HG03378 (cell line): ENCODE data around the gene NIPBL.
"Not testable (repeated sequence)": the region's sequence is repeated elsewhere in the genome, so short reads cannot be mapped to it uniquely, and the experiment has no call there.

Experiments
- ATAC-seq: cut with Tn5 transposase; IDR thresholded peaks from one replicate; pipeline ENCODE4 v1.9.1; 2021; ENCODE audit warnings: mild to moderate bottlenecking, moderate library complexity; ENCODE audit not compliant: unreplicated experiment

Gene NIPBL

GRCh38 chr5:37086026-37086425 lies 209.5 kb downstream of the NIPBL start:
- not testable (repeated sequence) for ATAC-seq

DNA sequence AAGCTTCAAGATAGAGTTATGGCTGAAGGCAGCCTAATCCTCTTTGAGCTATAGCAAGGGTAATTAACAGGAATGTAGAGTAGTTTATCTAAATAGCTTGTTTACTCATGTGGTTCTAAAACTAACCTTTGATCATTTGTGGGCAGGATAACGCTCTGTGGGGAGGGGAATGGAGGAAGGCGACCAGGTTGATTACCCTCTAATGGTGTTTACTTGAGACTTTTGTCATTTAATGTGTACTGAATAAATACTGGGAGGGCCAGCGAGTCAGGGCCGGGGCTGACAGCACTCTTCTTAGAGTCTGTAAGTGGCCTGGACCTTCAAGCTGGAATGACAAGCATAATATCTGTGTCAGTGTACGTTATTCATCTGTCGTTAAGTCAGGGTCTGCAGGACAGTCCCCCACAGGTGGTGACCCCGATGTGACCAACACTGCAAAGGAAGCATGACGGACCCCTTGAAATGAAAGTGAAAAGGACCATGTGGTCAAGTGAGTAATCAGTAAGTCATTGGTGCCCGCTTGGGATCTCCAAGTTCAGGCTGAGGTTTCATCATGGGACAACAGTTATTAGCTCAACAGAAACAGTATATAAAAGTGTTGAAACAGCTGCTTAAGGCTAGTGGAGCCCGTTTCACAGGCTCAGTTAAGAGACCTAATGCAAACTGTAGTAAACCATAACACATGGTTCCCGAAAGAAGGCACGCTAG lies 210.1 kb downstream of the NIPBL start:
- no peak for ATAC-seq

DNA sequence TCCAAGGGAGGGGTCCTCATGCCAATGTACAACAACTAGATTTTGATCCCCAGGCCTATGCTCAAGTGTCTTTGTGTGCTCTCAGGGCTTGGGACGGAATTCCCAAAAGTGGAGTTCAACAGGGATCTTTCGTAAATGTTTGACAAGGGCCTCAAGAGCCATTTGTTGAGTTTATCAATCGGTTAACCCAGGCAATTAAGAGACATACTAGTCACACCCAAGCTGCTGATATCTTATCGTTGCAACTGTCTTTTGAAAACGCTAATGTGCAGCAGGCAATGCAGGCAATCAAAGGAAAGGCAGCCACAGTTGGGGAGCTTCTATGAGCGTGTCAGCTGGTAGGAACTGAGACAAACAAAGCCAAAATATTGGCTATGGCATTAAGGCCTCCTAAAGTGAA lies 211.4 kb downstream of the NIPBL start:
- ATAC-seq: no peak

DNA sequence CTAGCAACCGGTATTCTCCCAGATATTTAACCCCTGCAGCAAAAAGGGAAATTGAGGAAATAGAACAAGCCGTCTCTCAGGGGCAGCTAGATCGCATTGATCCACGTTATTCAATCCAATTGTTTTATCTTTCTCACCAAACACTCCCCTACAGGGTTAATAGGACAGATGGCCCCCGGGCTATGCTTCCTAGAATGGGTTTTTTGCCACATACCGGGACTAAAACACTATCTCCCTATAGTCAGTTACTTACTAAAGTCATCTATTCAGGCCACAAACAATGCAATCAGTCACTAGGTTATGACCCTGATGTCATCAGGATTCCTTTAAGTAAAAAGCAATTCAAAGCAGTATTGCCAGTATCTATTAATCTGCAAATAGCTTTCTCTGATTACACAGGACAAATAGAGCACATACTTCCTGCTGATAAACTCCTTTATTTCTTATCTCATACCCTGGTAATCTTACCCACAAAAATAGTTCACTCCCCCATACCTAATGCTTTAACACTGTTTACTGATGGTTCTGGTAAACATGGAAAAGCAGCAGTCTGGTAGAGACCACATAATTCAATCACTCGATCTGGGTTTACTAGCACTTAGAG lies 213.7 kb downstream of the NIPBL start:
- no peak for ATAC-seq

DNA sequence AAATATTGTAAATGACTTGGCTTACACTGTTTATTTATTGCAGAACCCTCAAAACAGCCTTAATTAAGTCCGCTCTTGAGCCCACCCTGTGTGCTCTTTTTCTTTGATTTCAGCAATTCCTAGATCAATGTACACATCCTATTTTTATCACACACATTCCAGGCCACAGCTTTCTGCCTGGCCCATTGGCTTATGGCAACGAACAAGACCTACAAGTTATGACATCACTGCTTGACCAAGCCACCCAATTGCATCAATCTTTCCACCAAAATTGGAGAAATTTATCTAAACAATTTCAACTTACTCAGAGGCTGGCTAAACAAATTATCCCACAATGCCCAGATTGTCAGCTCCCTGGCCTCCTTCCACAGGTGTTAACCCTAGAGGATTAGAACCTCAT lies 214.2 kb downstream of the NIPBL start:
- no peak for ATAC-seq

DNA sequence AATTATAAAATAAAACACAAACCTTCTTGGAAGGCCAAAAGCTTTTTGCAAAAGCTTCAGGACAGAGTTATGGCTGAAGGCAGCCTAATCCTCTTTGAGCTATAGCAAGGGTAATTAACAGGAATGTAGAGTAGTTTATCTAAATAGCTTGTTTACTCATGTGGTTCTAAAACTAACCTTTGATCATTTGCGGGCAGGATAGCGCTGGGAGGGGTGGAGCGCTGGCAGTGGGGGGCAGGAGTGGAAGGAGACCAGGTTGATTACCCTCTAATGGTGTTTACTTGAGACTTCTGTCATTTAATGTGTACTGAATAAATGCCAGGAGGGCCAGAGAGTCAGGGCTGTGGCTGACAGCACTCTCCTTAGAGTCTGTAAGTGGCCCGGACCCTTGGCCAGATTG lies 217.2 kb downstream of the NIPBL start:
- not testable (repeated sequence) for ATAC-seq

DNA sequence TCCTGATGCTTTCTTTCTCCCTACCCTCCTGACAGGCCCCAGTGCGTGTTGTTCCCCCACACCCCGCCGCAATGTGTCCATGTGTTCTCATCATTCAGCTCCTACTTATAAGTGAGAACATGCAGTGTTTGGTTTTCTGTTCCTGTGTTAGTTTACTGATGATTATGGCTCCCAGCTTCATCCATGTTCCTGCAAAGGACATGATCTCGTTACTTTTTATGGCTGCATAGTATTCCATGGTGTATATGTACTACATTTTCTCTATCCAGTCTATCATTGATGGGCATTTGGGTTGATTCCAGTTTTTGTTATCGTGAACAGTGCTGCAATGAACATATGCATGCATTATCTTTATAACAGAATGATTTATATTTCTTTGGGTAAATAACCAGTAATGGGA lies 222.7 kb downstream of the NIPBL start:
- not testable (repeated sequence) for ATAC-seq

DNA sequence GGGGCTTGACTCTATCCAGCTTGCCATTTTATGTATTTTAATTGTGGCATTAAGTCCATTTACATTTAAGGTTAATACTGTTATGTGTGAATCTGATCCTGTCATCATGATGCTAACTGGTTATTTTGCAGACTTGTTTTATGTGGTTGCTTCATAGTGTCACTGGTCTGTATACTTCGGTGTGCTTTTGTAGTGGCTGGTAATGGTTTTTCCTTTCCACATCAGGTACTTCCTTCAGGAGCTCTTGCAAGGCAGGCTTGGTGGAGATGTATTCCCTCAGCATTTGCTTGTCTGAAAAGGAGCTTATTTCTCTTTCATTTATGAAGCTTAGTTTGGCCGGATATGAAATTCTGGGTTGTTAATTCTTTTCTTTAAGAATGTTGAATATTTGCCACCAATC lies 226.7 kb downstream of the NIPBL start:
- no peak for ATAC-seq

- ATAC-seq: no peak
Measured at GRCh38 chr5:37109338-37109737, 232.8 kb downstream of the NIPBL start.

DNA sequence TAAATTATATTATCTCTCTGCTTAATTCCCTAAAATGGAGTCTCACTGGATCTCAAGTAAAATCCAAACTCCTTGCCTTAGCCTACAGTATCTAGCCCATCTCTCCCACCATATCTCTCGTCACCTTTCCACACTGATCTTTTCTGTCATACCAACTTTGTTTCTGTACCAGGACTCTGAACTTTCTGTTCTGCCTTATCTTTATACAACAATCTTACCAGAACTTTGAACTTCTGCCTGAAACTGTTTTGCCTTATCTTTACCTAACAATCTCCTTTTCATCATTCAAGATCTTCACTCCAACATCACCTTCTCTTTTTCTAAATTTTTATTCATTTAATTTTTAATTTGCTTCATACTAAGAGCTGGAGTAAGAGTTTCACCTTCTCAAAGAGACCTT lies 233.6 kb downstream of the NIPBL start:
- ATAC-seq: no peak

GRCh38 chr5:37111426-37112382 lies 235.1 kb downstream of the NIPBL start:
- peak; percentile 90 for ATAC-seq

DNA sequence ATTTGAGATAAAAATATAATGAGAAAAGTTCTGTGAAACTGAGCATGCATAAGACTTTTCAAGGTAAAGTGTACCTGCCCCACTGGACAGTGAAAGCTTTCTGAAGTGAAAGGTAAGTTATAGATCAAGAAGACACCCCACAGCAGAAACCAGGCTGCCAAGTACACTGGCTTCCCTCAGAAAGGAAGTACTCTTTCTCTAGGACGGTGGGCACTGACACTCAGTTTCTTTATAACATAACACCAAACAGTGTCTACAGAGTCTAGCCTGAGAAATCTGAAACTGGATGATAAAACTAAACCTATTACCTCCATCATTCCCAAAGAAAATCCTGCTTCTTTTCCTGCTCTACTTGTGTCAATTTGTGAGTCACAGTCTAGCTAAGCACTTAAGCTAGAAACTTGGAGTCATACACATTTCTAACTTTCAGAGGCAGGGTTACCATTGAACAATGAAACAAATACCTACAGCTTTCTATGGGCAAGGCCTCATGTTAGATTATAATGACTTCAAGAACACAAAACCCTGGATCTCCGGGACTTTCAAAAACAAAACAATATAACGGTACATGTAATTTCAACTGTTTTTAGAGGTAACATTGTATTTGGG lies 235.9 kb downstream of the NIPBL start:
- no peak for ATAC-seq
